DND-41 (cell line): ENCODE measurements around the gene UGGT2.

Experiments used
- CTCF ChIP-seq: IDR thresholded peaks from 2 replicates; pipeline ENCODE4 v1.5.1; 2012; ENCODE audit warnings: borderline replicate concordance, low read length, moderate library complexity, mild to moderate bottlenecking; ENCODE audit not compliant: poor library complexity, severe bottlenecking; ENCODE audit errors: extremely low read depth
- EZH2 ChIP-seq: IDR thresholded peaks from 3 replicates; pipeline ENCODE4 v1.6.1; 2012; ENCODE audit warnings: borderline replicate concordance, low read depth, mild to moderate bottlenecking, moderate library complexity, low read length, inconsistent platforms; ENCODE audit not compliant: severe bottlenecking

- TF ChIP-seq CTCF: no peak
- no peak for TF ChIP-seq EZH2
These were observed at the start of gene UGGT2 for GRCh38 chr13:96053003-96053703.
